ENCODE measurements around the gene DVL3. TPM values are rescaled to one million over a fixed set of nuclear protein-coding genes. Genes with fewer than 3 reads are reported as not detected.

Gene DVL3
- total RNA-seq, 1 donor from 2014 or later, result 61.5 TPM

GRCh38 chr3:184174646-184175492 is 19.7 kb downstream of the DVL3 start, which contains the start of gene AP2M1:
Gene AP2M1 (plus strand): TSS chr3:184174855. CDS start chr3:184176994, 2,139 bp downstream.
- DNase-seq (ENCODE audit: low spot score), result peak; percentile 99
- Mint-ChIP-seq H3K27me3 (ENCODE audit: insufficient read depth) (no peaks in the 10 kb centered on the region), H3K27ac (peak within 1 kb of the TSS; percentile 85), H3K9me3 (no peaks in the 10 kb centered on the region), H3K36me3 (ENCODE audit: low read depth) (peaks cover 38% of the 10 kb centered on the region), H3K4me1 (ENCODE audit: low read depth) (peaks cover 28% of the 10 kb centered on the region), H3K4me3 (peak within 1 kb of the TSS; percentile 95)
- intact Hi-C loops (cut with micrococcal nuclease), result loop anchor here (1.0 kb wide), 10 partner anchors 10 to 539 kb away; partner anchors contain the start of genes ABCC5, DVL3, EEF1AKMT4 and EIF2B5

- Mint-ChIP-seq H3K27ac (peak overlapping the region; percentile 85), H3K4me1 (ENCODE audit: low read depth) (peaks cover 28% of the 10 kb centered on the region), H3K36me3 (ENCODE audit: low read depth) (peaks cover 44% of the 10 kb centered on the region), H3K9me3 (no peaks in the 10 kb centered on the region), H3K4me3 (peak overlapping the region; percentile 95), H3K27me3 (ENCODE audit: insufficient read depth) (no peaks in the 10 kb centered on the region)
- no peak for DNase-seq (ENCODE audit: low spot score)
- intact Hi-C loops (cut with micrococcal nuclease), result no loop called here
Observed at GRCh38 chr3:184175506-184175905, 20.3 kb downstream of the DVL3 start.

GRCh38 chr3:184175981-184176376 is 20.8 kb downstream of the DVL3 start:
- Mint-ChIP-seq H3K36me3 (ENCODE audit: low read depth) (peaks cover 45% of the 10 kb centered on the region), H3K27ac (peak overlapping the region; percentile 85), H3K4me3 (peak overlapping the region; percentile 95), H3K27me3 (ENCODE audit: insufficient read depth) (no peaks in the 10 kb centered on the region), H3K4me1 (ENCODE audit: low read depth) (peaks cover 28% of the 10 kb centered on the region), H3K9me3 (no peaks in the 10 kb centered on the region)
- intact Hi-C loops (cut with micrococcal nuclease), result no loop called here
- DNase-seq (ENCODE audit: low spot score), result no peak

GRCh38 chr3:184176377-184177330 is 21.5 kb downstream of the DVL3 start:
- Mint-ChIP-seq H3K9me3 (no peaks in the 10 kb centered on the region), H3K27ac (no peak overlapping the region), H3K36me3 (ENCODE audit: low read depth) (peaks cover 45% of the 10 kb centered on the region), H3K4me3 (peak overlapping the region; percentile 95), H3K27me3 (ENCODE audit: insufficient read depth) (no peaks in the 10 kb centered on the region), H3K4me1 (ENCODE audit: low read depth) (peaks cover 24% of the 10 kb centered on the region)
- intact Hi-C loops (cut with micrococcal nuclease), result no loop called here
- no peak for DNase-seq (ENCODE audit: low spot score)

GRCh38 chr3:184177331-184177731 is 22.2 kb downstream of the DVL3 start:
- intact Hi-C loops (cut with micrococcal nuclease), result no loop called here
- Mint-ChIP-seq H3K27me3 (ENCODE audit: insufficient read depth) (no peaks in the 10 kb centered on the region), H3K4me3 (peak overlapping the region; percentile 51), H3K4me1 (ENCODE audit: low read depth) (peaks cover 21% of the 10 kb centered on the region), H3K27ac (no peak overlapping the region), H3K9me3 (no peaks in the 10 kb centered on the region), H3K36me3 (ENCODE audit: low read depth) (peaks cover 44% of the 10 kb centered on the region)
- no peak for DNase-seq (ENCODE audit: low spot score)

- Mint-ChIP-seq H3K4me1 (ENCODE audit: low read depth) (peaks cover 21% of the 10 kb centered on the region), H3K9me3 (no peaks in the 10 kb centered on the region), H3K27me3 (ENCODE audit: insufficient read depth) (no peaks in the 10 kb centered on the region), H3K4me3 (no peak overlapping the region), H3K27ac (peak overlapping the region; percentile 34), H3K36me3 (ENCODE audit: low read depth) (peaks cover 44% of the 10 kb centered on the region)
- intact Hi-C loops (cut with micrococcal nuclease), result no loop called here
- DNase-seq (ENCODE audit: low spot score), result no peak
Observed at GRCh38 chr3:184177767-184178306, 22.7 kb downstream of the DVL3 start.

GRCh38 chr3:184178521-184179138 is 23.5 kb downstream of the DVL3 start:
- Mint-ChIP-seq H3K27me3 (ENCODE audit: insufficient read depth) (no peaks in the 10 kb centered on the region), H3K4me1 (ENCODE audit: low read depth) (peaks cover 21% of the 10 kb centered on the region), H3K9me3 (no peaks in the 10 kb centered on the region), H3K4me3 (no peak overlapping the region), H3K27ac (no peak overlapping the region), H3K36me3 (ENCODE audit: low read depth) (peaks cover 44% of the 10 kb centered on the region)
- no peak for DNase-seq (ENCODE audit: low spot score)
- intact Hi-C loops (cut with micrococcal nuclease), result no loop called here

GRCh38 chr3:184180165-184180564 is 25.0 kb downstream of the DVL3 start:
- Mint-ChIP-seq H3K9me3 (no peaks in the 10 kb centered on the region), H3K36me3 (ENCODE audit: low read depth) (peaks cover 52% of the 10 kb centered on the region)
- intact Hi-C loops (cut with micrococcal nuclease), result no loop called here

GRCh38 chr3:184181596-184181995 is 26.4 kb downstream of the DVL3 start:
- H3K4me3 Mint-ChIP-seq, result no peak overlapping the region
- H3K36me3 Mint-ChIP-seq (ENCODE audit: low read depth), result peaks cover 54% of the 10 kb centered on the region
- no peaks in the 10 kb centered on the region for H3K27me3 Mint-ChIP-seq (ENCODE audit: insufficient read depth)
- H3K27ac Mint-ChIP-seq, result no peak overlapping the region
- H3K9me3 Mint-ChIP-seq, result no peaks in the 10 kb centered on the region
- peaks cover 18% of the 10 kb centered on the region for H3K4me1 Mint-ChIP-seq (ENCODE audit: low read depth)
- DNase-seq (ENCODE audit: low spot score), result no peak
- intact Hi-C loops (cut with micrococcal nuclease), result no loop called here

More at GRCh38 chr3:184180165-184180564, 25.0 kb downstream of the DVL3 start:
- DNase-seq (ENCODE audit: low spot score), result no peak
- H3K4me3 Mint-ChIP-seq, result no peak overlapping the region
- no peak overlapping the region for H3K27ac Mint-ChIP-seq
- peaks cover 24% of the 10 kb centered on the region for H3K4me1 Mint-ChIP-seq (ENCODE audit: low read depth)
- H3K27me3 Mint-ChIP-seq (ENCODE audit: insufficient read depth), result no peaks in the 10 kb centered on the region

- DNase-seq (ENCODE audit: low spot score), result no peak
- no peaks in the 10 kb centered on the region for H3K9me3 Mint-ChIP-seq
- H3K36me3 Mint-ChIP-seq (ENCODE audit: low read depth), result peaks cover 49% of the 10 kb centered on the region
Observed at GRCh38 chr3:184183679-184184078, 28.5 kb downstream of the DVL3 start.

GRCh38 chr3:184184546-184185230 is 29.5 kb downstream of the DVL3 start:
- peaks cover 48% of the 10 kb centered on the region for H3K36me3 Mint-ChIP-seq (ENCODE audit: low read depth)

More at GRCh38 chr3:184183679-184184078, 28.5 kb downstream of the DVL3 start:
- no peaks in the 10 kb centered on the region for H3K27me3 Mint-ChIP-seq (ENCODE audit: insufficient read depth)
- no peak overlapping the region for H3K27ac Mint-ChIP-seq
- peaks cover 25% of the 10 kb centered on the region for H3K4me1 Mint-ChIP-seq (ENCODE audit: low read depth)
- no peak overlapping the region for H3K4me3 Mint-ChIP-seq
- intact Hi-C loops (cut with micrococcal nuclease), result loop anchor here (2.0 kb wide), 1 partner anchor 1403 kb away; the partner anchor contains the start of gene SENP2

More at GRCh38 chr3:184184546-184185230, 29.5 kb downstream of the DVL3 start:
- DNase-seq (ENCODE audit: low spot score), result no peak
- H3K4me1 Mint-ChIP-seq (ENCODE audit: low read depth), result peaks cover 25% of the 10 kb centered on the region
- H3K27ac Mint-ChIP-seq, result peak overlapping the region; percentile 84
- H3K9me3 Mint-ChIP-seq, result no peaks in the 10 kb centered on the region
- intact Hi-C loops (cut with micrococcal nuclease), result loop anchor here (1.0 to 5.0 kb wide), 5 partner anchors 10 to 1402 kb away; partner anchors contain the start of genes AP2M1, DVL3, KLHL24 and PARL
- H3K4me3 Mint-ChIP-seq, result peak overlapping the region; percentile 98
- no peaks in the 10 kb centered on the region for H3K27me3 Mint-ChIP-seq (ENCODE audit: insufficient read depth)
